Right lung (tissue), 5 donors: Measurements from ENCODE around the gene UVSSA. TPM values are rescaled to one million over a fixed set of nuclear protein-coding genes. Genes with fewer than 3 reads are reported as not detected.
"Not testable (repeated sequence)": the region's sequence is repeated elsewhere in the genome, so short reads cannot be mapped to it uniquely, and the experiment has no call there.

Experiments used
- DNase-seq, 2 donors: peaks; one replicate each; pipeline ENCODE4 v3.0.0-alpha.2; 2013
- polyA plus RNA-seq, 5 donors: library from polyadenylated mRNA; unstranded; fragments of 120-200 nt; gene quantifications; one replicate each; pipeline versions ENCODE4 v1.2.1 to v1.2.3, GENCODE V29; 2013; ENCODE audit warnings: inconsistent platforms in 1 of 5, low replicate concordance in 1 of 5; ENCODE audit not compliant: insufficient read length in 5 of 5, insufficient read depth in 1 of 5

UVSSA gene
- polyA plus RNA-seq, 5 donors, result 9.6 to 21.2 (median 15.5) TPM

GRCh38 chr4:1315306-1315705 lies 31.7 kb upstream of the UVSSA start:
- no peak for DNase-seq

- DNase-seq, result no peak
These were observed 31.0 kb upstream of the UVSSA start for GRCh38 chr4:1315836-1316536.

DNA sequence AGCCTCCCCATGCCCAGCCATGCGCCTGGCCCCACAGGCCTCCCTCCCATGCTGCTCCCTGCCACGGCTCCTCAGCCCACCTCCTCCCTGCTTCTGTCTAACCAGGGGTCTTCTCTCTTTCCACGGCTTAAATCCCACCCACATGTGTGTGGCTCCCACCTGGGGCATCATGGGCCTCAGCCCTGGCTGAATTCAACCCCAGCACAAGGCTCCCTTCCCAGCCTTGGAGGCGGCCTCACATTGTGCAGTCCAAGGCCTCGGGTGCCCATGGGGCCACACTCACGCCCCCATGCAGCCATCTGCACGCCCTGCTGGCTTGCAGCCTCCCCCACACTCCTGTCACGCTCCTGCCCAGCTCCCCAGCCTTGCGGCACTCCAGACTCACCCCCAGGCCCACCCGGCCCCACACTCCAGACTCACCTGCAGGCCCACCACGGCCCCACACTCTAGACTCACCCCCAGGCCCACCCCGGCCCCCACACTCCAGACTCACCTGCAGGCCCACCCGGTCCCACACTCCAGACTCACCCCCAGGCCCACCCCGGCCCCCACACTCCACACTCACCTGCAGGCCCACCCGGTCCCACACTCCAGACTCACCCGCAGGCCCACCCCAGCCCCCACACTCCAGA lies 30.4 kb upstream of the UVSSA start:
- DNase-seq, result no peak

DNA sequence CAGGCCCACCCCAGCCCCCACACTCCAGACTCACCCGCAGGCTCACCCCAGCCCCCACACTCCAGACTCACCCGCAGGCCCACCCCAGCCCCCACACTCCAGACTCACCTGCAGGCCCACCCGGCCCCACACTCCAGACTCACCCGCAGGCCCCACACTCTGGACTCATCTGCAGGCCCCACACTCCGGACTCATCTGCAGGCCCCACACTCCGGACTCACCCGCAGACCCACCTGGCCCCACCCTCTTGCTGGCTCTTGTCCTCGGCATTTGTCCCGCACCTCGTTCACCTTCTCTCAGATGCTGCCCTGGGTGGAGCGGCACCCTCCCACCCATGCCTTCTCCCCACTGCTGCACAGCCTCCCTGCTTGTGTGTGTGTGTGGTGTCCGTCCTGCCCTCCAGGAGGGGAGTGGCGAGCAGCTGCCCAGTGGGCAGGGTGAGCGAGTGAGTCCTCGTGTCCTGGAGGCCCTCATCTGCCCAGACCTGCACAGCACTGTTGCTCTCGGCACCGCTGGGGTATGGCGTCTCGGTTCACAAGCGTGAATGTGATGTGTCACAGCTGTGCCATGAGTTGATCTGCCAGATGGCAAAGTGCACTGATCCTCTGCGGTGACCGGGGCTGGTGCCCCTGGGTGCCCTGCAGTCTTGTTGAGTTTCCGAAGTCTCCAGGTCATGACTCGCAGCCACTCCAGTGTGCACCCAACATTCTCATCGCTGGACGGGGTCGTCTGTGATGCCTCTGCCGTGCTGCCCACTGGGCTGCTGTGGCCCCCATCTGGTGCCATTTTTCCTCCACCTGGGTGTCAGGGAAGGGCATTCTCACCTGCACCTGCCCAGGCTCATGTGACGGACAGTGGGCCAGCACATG lies 29.6 kb upstream of the UVSSA start:
- DNase-seq, result no peak

GRCh38 chr4:1318046-1318375 lies 29.0 kb upstream of the UVSSA start:
- DNase-seq, result no peak

DNA sequence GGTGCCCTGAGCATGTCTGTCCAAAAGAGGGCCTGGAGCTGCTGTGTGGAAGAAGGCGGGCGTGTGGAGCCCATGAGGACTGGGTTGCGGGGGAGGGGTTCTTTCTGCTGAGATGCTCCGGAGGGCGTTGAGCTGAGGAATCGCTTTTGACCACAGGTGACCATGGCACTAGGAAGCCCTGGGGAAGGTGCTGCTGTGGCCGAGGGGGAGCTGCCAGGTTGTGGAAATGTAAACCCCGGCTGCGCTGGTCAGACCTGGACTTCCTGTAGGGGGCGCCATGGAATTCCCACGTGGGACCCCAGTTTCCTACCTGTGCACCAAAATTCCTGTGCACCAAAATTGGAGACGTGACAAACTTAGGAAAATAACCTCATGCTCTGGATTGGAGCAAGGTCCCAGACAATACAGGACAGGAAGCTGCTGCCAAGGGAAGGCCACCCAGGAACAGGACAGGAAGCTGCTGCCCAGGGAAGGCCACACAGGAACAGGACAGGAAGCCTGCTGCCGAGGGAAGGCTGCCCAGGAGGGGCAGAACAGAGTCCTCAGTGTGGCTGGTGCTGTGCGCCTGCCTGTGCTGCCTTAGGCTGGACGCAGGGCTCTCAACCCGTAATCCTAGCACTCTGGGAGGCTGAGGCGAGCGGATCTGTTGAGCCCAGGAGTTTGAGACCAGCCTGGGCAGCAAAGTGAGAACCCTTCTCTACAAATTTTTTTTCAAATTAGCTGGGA lies 28.4 kb upstream of the UVSSA start:
- no peak for DNase-seq

DNA sequence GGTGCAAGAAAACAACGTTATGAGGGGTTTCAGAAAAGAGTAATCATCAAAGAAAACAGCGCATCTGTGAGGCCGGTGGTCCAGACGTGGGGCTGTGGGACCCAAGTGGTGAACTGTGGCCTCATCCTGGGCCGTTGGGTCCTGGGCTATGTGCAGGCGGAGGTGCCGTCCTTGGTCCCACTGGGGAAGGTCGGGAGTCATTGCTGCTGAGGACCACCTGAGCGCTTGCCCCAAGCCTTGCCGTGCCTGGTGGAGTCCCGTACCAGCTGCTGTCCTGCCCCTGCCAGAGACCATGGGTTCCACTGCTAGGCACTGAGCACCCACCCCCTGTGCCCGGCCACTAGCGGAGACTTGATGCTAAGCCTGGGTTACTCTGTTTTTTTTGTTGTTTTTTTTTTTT lies 25.5 kb upstream of the UVSSA start:
- no peak for DNase-seq

DNA sequence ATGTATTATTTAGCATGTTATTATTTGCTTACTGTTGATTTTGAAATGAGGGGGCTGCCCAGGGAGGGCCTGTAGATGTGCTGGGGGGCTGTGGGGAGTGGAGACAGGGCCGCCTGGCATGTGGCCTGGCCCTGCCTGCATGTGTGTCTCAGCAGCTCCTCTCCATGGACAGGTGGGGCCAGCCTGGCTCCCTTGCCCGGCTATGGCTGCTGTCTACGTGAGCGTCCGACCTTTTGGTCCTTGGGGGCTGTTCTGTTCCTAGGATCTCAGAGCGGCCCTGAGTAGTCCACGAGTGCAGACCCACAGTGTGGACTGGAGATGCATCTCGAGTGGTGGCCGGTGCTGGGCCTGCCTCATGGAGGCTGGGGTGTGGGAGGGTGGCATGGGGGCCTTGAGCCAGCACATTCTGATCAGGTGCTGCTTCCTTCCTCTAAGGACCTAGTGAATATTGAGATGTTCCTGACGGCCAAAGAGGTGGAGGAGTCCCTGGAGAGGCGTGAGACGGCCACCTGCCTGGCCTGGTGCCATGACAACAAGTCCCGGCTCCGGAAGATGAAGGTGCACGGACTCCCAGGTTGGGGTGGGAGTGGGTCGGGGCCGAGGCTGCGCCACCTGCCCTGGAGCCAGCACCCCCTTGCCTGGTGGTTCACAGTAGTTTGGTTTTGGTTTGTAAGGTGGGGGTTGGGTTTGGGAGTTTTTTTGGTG lies 24.9 kb upstream of the UVSSA start:
- DNase-seq, result no peak

- no peak for DNase-seq
These were observed 23.8 kb upstream of the UVSSA start for GRCh38 chr4:1323280-1323634.

DNA sequence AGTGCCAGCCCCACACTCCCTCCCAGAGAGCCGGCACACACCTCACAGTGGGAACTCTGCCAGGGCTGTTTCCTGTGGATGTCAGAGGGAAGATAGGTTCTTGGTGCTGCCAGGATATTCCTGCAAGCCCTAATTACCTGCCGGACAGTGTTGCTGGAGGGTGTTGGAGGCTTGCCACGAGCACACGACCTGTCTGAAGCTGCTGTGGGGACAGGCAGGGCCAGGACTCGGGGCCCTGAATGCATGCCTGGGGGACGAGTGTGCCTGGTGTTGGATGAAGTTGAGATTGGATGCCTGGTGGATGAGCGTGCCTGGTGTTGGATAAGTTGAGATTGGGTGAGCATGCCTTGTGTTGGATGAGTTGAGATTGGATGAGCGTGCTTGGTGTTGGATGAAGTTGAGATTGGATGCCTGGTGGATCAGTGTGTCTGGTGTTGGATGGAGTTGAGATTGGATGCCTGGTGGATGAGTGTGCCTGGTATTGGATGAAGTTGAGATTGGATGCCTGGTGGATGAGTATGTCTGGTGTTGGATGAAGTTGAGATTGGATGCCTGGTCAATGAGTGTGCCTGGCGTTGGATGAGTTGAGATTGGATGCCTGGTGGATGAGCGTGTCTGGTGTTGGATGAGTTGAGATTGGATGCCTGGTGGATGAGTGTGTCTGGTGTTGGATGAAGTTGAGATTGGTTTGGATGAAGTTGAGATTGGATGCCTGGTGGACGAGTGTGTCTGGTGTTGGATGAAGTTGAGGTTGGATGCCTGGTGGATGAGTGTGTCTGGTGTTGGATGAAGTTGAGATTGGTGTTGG lies 23.2 kb upstream of the UVSSA start:
- no peak for DNase-seq

- DNase-seq, result not testable (repeated sequence)
These were observed 22.4 kb upstream of the UVSSA start for GRCh38 chr4:1324443-1325175.

DNA sequence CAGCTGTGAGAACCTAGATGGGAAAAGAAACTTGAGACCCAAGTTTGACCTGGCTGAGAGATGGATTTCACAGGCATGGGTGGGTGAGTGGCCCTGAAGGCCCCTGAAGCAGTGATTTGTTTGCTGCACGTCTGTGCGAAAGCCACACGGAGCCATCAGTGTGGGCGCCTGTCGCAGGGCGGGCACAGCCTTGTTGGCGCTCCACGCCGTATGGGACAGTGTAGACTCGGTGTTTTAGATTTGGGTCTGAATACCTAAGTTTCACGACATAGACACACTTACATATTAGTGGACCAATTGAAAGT lies 21.9 kb upstream of the UVSSA start:
- DNase-seq, result no peak

GRCh38 chr4:1325681-1326635 lies 21.1 kb upstream of the UVSSA start:
- DNase-seq, result no peak

- no peak for DNase-seq
These were observed 20.1 kb upstream of the UVSSA start for GRCh38 chr4:1326751-1327525.

DNA sequence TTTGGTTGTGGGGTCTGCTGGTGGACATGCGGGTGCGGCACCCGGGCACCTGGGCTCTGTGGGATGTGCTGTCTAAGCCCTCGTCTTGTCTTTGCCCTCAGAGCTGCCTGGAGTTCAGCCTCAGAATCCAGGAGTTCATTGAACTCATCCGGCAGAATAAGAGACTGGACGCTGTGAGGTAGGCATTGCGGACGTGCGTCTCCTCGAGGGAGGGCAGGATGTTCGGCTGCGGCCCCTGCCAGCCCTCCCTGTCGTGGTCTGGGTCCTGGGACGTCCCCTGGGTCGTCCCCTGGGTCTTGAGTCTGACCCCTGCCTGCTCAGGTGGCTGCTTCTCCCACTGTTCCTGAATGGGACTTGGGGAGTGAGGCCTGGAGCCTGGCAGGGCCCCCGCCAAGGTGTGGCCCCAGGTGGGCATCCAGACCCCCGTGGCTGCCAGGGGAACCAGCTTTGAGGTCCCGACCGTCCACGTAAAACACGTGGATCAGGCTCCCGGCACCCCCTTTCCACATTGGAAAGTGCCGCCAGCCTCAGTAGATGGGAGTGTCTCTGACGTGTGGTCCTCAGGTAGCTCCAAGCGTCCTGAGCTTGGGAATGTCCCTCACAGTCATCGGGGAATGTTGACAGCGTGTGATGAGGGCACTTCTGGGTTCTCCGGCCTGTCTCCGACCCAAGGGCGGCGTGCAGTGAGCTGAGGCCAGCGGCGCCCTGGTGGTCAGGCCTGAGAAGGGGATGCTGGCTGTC lies 19.3 kb upstream of the UVSSA start:
- DNase-seq, result no peak

DNA sequence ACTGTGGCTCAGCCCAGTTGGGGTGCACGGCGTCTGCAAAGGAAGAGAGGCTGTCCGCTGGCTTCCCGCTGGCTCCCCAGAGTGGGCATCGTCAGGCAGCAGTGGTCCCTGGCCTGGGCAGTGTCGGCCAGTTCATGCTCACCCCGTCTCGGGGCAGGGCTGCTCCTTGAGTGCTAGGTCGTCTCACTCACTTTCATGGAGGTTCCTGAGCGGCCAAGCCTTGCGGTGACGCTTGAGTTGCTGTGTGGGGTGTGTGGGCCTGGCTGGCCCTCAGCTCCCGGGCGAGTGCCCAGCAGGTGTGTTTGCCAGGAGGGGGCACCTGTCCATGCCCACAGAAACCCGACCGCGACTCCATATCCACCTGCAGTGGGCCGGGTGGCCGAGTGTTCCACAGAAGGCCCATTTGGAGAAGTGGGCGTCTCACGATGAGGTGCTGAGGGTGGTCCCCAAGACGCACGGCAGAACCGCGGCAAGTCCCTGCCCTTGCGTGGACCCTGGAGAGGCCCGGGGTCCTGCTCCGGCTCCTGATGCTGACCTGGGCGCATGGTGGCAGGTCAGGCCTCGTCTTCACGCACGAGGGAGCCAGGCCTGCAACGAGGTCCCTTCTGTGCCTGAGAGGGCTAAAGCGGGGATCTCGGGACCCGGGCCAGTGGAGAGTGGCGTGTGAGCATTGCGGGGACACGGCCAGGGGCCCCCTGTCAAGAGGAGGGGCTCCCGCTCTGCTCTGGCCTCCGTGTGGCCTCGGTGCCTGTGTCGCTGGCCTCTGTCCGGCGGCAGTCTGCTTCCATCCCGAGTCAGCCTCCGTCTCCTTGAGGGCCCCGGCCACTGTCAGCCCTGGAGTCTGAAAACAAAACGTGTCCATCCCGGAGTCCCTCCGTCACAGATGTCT lies 18.5 kb upstream of the UVSSA start:
- DNase-seq, result no peak
